Activated CD8-positive, alpha-beta T cell treated with anti-CD3 and anti-CD28 coated beads for 36 hours (primary cell): ENCODE results near the gene DNAJB4. TPM values are rescaled to one million over a fixed set of nuclear protein-coding genes. Genes with fewer than 3 reads are reported as not detected.

ENCODE experiments used
- ATAC-seq: fragments of 200-7000 bp; cut with Tn5 transposase; one replicate; pipeline ENCODE4 v1.10.0; 2021; ENCODE audit warnings: mild to moderate bottlenecking, moderate library complexity
- CTCF ChIA-PET: fragments of 350-600 bp; sonication (Branson Sonifier 250); formaldehyde crosslinking; loops from one replicate; lab custom pipeline; 2021; ENCODE audit warnings: antibody characterized with exemption; lab: Charles Lee
- POLR2A ChIA-PET: fragments of 350-600 bp; sonication (Branson Sonifier 250); formaldehyde crosslinking; loops from one replicate; lab custom pipeline; 2021; ENCODE audit warnings: antibody characterized with exemption; lab: Charles Lee
- DNase-seq: peaks from one replicate; pipeline ENCODE4 v3.0.0-alpha.2; 2020
- H3K27ac Mint-ChIP-seq: one replicate; pipeline ENCODE4 v1.8.0; 2021; ENCODE audit warnings: mild to moderate bottlenecking, mixed read lengths
- H3K27me3 Mint-ChIP-seq: one replicate; pipeline ENCODE4 v1.8.0; 2021; ENCODE audit warnings: mixed read lengths
- H3K36me3 Mint-ChIP-seq: one replicate; pipeline ENCODE4 v1.8.0; 2021; ENCODE audit warnings: low read depth, mixed read lengths
- H3K4me1 Mint-ChIP-seq: one replicate; pipeline ENCODE4 v1.8.0; 2021; ENCODE audit warnings: low read depth, mixed read lengths
- H3K4me3 Mint-ChIP-seq: one replicate; pipeline ENCODE4 v1.8.0; 2021; ENCODE audit warnings: mild to moderate bottlenecking, moderate library complexity, mixed read lengths
- H3K9me3 Mint-ChIP-seq: one replicate; pipeline ENCODE4 v1.8.0; 2021; ENCODE audit warnings: mixed read lengths
- CTCF ChIP-seq: fragments of 200-600 bp; IDR thresholded peaks from one replicate; pipeline ENCODE4 v1.8.0; 2022; ENCODE audit warnings: antibody characterized with exemption, mild to moderate bottlenecking
- intact Hi-C: fragments of 100-400 bp; cut with micrococcal nuclease; formaldehyde crosslinking; loops from one replicate; pipeline ENCODE4 v1.10.0; 2022
- total RNA-seq, 2 experiments: library from RNA; stranded (reverse); gene quantifications; one replicate each; pipeline ENCODE4 v1.2.3, GENCODE V29; 2021

Gene DNAJB4
- total RNA-seq, 2 experiments from 2014 or later: 9.7 to 12.0 TPM

- POLR2A ChIA-PET: interaction anchor here (1.2 to 7.1 kb wide), 5 partner anchors 9 to 69 kb away, joined by 4 to 76 read pairs (median 16); partner anchors contain the start of gene DNAJB4
- ATAC-seq (no peak), DNase-seq (no peak)
- intact Hi-C loops: no loop called here
- peaks cover 40% of the 10 kb centered on the region for H3K36me3 Mint-ChIP-seq
- TF ChIP-seq CTCF: no peak
- CTCF ChIA-PET: interaction anchor here (1.2 kb wide), 1 partner anchor 139 kb away, joined by 6 read pairs; no protein-coding TSS in a partner anchor
- H3K4me1 Mint-ChIP-seq: peaks cover 43% of the 10 kb centered on the region
- no peak overlapping the region for H3K4me3 Mint-ChIP-seq
- H3K27ac Mint-ChIP-seq: peak overlapping the region; percentile 90
- no peaks in the 10 kb centered on the region for H3K27me3 Mint-ChIP-seq
- no peaks in the 10 kb centered on the region for H3K9me3 Mint-ChIP-seq
These were observed 29.4 kb upstream of the DNAJB4 start for GRCh38 chr1:77975386-77975785.

GRCh38 chr1:77975907-77976306, 28.8 kb upstream of the DNAJB4 start:
- POLR2A ChIA-PET: interaction anchor here (0.7 to 7.1 kb wide), 9 partner anchors 10 to 294 kb away, joined by 3 to 76 read pairs (median 4); partner anchors contain the start of genes DNAJB4 and ZZZ3
- TF ChIP-seq CTCF: no peak

GRCh38 chr1:77976433-77977076, 28.2 kb upstream of the DNAJB4 start:
- POLR2A ChIA-PET: interaction anchor here (0.7 to 7.1 kb wide), 13 partner anchors 9 to 294 kb away, joined by 3 to 203 read pairs (median 8); partner anchors contain the start of genes DNAJB4 and ZZZ3

More at GRCh38 chr1:77975907-77976306, 28.8 kb upstream of the DNAJB4 start:
- H3K27ac Mint-ChIP-seq: peak overlapping the region; percentile 90
- no peaks in the 10 kb centered on the region for H3K27me3 Mint-ChIP-seq
- H3K9me3 Mint-ChIP-seq: no peaks in the 10 kb centered on the region
- DNase-seq (no peak), ATAC-seq (no peak)
- intact Hi-C loops: no loop called here
- H3K4me3 Mint-ChIP-seq: no peak overlapping the region
- CTCF ChIA-PET: interaction anchor here (1.2 kb wide), 1 partner anchor 138 kb away, joined by 6 read pairs; no protein-coding TSS in a partner anchor
- peaks cover 41% of the 10 kb centered on the region for H3K36me3 Mint-ChIP-seq
- peaks cover 45% of the 10 kb centered on the region for H3K4me1 Mint-ChIP-seq

GRCh38 chr1:77977989-77978292, 26.8 kb upstream of the DNAJB4 start:
- ATAC-seq (no peak), DNase-seq (no peak)
- peaks cover 36% of the 10 kb centered on the region for H3K36me3 Mint-ChIP-seq
- no peaks in the 10 kb centered on the region for H3K27me3 Mint-ChIP-seq
- H3K27ac Mint-ChIP-seq: no peak overlapping the region
- no peak overlapping the region for H3K4me3 Mint-ChIP-seq
- intact Hi-C loops: no loop called here
- ChIA-PET POLR2A (interaction anchor here (0.6 to 7.1 kb wide), 27 partner anchors 10 to 296 kb away, joined by 3 to 203 read pairs (median 4); partner anchors contain the start of genes DNAJB4, GIPC2, USP33 and ZZZ3), CTCF (interaction anchor here (0.7 to 1.7 kb wide), 5 partner anchors 9 to 295 kb away, joined by 3 to 12 read pairs (median 4); partner anchors contain the start of genes DNAJB4 and MIGA1)
- peaks cover 39% of the 10 kb centered on the region for H3K4me1 Mint-ChIP-seq
- H3K9me3 Mint-ChIP-seq: no peaks in the 10 kb centered on the region
- no peak for TF ChIP-seq CTCF

More at GRCh38 chr1:77976433-77977076, 28.2 kb upstream of the DNAJB4 start:
- H3K4me3 Mint-ChIP-seq: no peak overlapping the region
- H3K27me3 Mint-ChIP-seq: no peaks in the 10 kb centered on the region
- no peak for TF ChIP-seq CTCF
- H3K36me3 Mint-ChIP-seq: peaks cover 38% of the 10 kb centered on the region
- DNase-seq (peak; percentile 30), ATAC-seq (no peak)
- H3K27ac Mint-ChIP-seq: no peak overlapping the region
- peaks cover 42% of the 10 kb centered on the region for H3K4me1 Mint-ChIP-seq
- intact Hi-C loops: no loop called here
- H3K9me3 Mint-ChIP-seq: no peaks in the 10 kb centered on the region
- CTCF ChIA-PET: interaction anchor here (1.1 to 1.6 kb wide), 3 partner anchors 8 to 138 kb away, joined by 3 to 6 read pairs (median 4); no protein-coding TSS in a partner anchor
